ENCODE measurements around the gene ADAMTS16.

The ADAMTS16 gene

GRCh38 chr5:5250758-5251157 is 110.6 kb downstream of the ADAMTS16 start:
- no peak overlapping the region for H3K4me3 ChIP-seq (ENCODE audit: low read length)
- DNase-seq (ENCODE audit: low read depth), result no peak
- TF ChIP-seq, protein P1, sequence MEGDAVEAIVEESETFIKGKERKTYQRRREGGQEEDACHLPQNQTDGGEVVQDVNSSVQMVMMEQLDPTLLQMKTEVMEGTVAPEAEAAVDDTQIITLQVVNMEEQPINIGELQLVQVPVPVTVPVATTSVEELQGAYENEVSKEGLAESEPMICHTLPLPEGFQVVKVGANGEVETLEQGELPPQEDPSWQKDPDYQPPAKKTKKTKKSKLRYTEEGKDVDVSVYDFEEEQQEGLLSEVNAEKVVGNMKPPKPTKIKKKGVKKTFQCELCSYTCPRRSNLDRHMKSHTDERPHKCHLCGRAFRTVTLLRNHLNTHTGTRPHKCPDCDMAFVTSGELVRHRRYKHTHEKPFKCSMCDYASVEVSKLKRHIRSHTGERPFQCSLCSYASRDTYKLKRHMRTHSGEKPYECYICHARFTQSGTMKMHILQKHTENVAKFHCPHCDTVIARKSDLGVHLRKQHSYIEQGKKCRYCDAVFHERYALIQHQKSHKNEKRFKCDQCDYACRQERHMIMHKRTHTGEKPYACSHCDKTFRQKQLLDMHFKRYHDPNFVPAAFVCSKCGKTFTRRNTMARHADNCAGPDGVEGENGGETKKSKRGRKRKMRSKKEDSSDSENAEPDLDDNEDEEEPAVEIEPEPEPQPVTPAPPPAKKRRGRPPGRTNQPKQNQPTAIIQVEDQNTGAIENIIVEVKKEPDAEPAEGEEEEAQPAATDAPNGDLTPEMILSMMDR (conservative IDR thresholded peaks at IDR 0.05; ENCODE audit: low read length), result no peak

DNA sequence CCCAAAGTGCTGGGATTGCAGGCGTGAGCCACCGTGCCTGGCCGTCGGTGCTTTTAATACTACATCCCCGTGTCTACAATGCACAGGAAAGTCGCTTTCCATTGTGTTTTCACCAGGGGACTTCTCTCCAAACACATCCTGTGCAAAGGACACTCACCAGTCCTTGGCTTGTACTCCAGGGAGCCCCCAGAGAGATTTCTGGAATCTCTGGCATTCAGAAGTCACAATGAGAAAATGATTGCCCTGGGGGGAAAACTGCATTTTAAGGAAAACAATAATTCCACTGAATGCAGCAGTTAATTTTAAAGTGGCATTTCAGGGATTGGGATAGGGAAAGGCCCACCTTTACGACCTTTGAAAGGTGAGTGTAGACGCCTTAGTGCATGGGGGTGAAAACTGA is 112.0 kb downstream of the ADAMTS16 start:
- DNase-seq (ENCODE audit: low read depth), result no peak
- TF ChIP-seq, protein P1 (conservative IDR thresholded peaks at IDR 0.05; ENCODE audit: low read length), result no peak

DNA sequence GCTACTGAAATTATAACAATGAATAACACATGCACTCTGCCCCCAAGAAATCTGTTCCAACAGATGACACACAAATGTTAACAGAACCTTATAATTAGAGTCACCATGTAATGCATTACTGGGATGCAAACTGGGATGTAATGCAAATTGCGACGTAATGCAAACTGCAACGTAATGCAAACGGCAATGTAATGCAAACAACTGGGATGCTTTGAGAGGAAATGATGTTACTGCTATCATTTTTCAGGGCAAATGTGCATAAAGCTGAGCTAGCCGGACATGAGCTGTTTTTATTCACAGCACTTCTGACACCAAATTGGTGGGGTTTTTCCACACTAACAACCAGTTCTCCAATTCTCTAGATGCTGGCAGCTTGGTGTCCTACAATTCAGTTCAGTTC is 117.2 kb downstream of the ADAMTS16 start:
- TF ChIP-seq, protein P1 (conservative IDR thresholded peaks at IDR 0.05; ENCODE audit: low read length), result no peak
- no peak overlapping the region for H3K4me3 ChIP-seq (ENCODE audit: low read length)
- no peak for DNase-seq (ENCODE audit: low read depth)

More for the DNA sequence above, 112.0 kb downstream of the ADAMTS16 start:
- no peak overlapping the region for H3K4me3 ChIP-seq (ENCODE audit: low read length)

DNA sequence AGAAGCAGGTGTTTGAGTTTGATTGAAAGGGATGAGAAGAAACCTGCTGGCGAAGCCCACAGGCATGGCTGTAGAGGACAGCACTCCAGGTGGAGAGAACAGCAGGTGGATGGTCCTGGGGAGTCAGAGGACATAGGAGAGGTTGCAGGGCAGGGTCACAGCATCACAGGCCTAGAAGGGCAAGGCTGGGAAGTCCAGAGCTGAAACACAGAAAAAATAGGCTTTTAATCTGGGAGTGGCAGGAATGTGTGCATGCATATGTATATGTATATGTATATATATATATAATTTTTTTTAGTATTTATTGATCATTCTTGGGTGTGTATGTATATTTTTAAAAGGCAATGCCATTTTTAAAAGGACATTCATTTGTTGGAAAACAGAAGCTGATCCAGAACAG is 118.4 kb downstream of the ADAMTS16 start:
- TF ChIP-seq, protein P1 (conservative IDR thresholded peaks at IDR 0.05; ENCODE audit: low read length), result no peak
- no peak overlapping the region for H3K4me3 ChIP-seq (ENCODE audit: low read length)
- DNase-seq (ENCODE audit: low read depth), result no peak

- TF ChIP-seq, protein P1 (conservative IDR thresholded peaks at IDR 0.05; ENCODE audit: low read length), result no peak
- no peak overlapping the region for H3K4me3 ChIP-seq (ENCODE audit: low read length)
- no peak for DNase-seq (ENCODE audit: low read depth)
Observed at GRCh38 chr5:5264727-5265126, 124.6 kb downstream of the ADAMTS16 start.

DNA sequence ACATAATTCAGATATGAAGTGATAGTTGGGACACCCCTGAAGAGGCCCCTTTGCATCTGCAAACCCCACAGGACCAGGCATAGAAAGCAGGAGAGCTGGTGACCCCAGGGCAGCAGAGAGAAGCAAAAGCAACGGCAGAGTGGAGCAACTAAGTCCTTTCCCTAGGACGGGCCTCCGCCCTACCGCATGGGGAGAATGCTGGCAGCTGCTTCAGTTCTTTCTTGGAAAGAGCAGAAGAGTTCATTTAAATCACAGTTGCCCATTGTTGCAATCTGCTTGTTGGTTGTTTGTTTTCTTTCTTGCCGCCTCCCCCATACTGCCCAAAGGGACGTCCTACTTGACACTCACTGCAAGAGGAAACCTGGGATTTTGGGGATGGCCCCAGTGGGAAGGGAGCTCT is 126.2 kb downstream of the ADAMTS16 start:
- no peak for DNase-seq (ENCODE audit: low read depth)
- no peak overlapping the region for H3K4me3 ChIP-seq (ENCODE audit: low read length)
- TF ChIP-seq, protein P1 (conservative IDR thresholded peaks at IDR 0.05; ENCODE audit: low read length), result no peak

GRCh38 chr5:5270161-5270560 is 130.0 kb downstream of the ADAMTS16 start:
- TF ChIP-seq, protein P1 (conservative IDR thresholded peaks at IDR 0.05; ENCODE audit: low read length), result no peak
- DNase-seq (ENCODE audit: low read depth), result no peak
- no peak overlapping the region for H3K4me3 ChIP-seq (ENCODE audit: low read length)

Data from AG10803 (cell line).